Left ventricle myocardium inferior (tissue), 1 donor: Measurements from ENCODE around the gene PRDM16. TPM values are rescaled to one million over a fixed set of nuclear protein-coding genes. Genes with fewer than 3 reads are reported as not detected.
A peak's percentile ranks its signal among the peaks of the same experiment; 100 is the strongest.

Source experiments
- DNase-seq: peaks from one replicate; pipeline ENCODE4 v3.0.0-alpha.2; 2020
- H3K27ac ChIP-seq: fragments of 200-600 bp; replicated peaks from 2 replicates; pipeline ENCODE4 v1.8.0; 2021
- H3K27me3 ChIP-seq: fragments of 200-600 bp; 2 replicates; pipeline ENCODE4 v1.8.0; 2021; ENCODE audit warnings: low read depth
- H3K36me3 ChIP-seq: fragments of 200-600 bp; 2 replicates; pipeline ENCODE4 v1.8.0; 2021
- H3K4me1 ChIP-seq: fragments of 200-600 bp; 2 replicates; pipeline ENCODE4 v1.8.0; 2021
- H3K4me3 ChIP-seq: fragments of 200-600 bp; 2 replicates; pipeline ENCODE4 v1.8.0; 2021; ENCODE audit warnings: mild to moderate bottlenecking, moderate library complexity
- H3K9me3 ChIP-seq: fragments of 200-600 bp; replicated peaks from 2 replicates; pipeline ENCODE4 v1.8.0; 2021
- CTCF ChIP-seq: fragments of 200-600 bp; IDR thresholded peaks from 2 replicates; pipeline ENCODE4 v1.8.0; 2021; ENCODE audit warnings: antibody characterized with exemption, mild to moderate bottlenecking, borderline replicate concordance
- intact Hi-C: fragments of 100-400 bp; cut with micrococcal nuclease; formaldehyde crosslinking; loops from one replicate; pipeline ENCODE4 v1.11.0; 2022
- total RNA-seq: library from RNA; stranded (reverse); fragmentation: NEBNext Ultra II Directional; extraction: Animal tissue kit (Norgen Biotek cat#: 25700); gene quantifications from one replicate; pipeline ENCODE4 v1.2.1, GENCODE V29; 2021
- donor health status: DM: no; HTN: yes; CAD: no; lungs with severe emphysema.

Gene PRDM16
- total RNA-seq, 1 donor from 2014 or later, result 16.6 TPM

GRCh38 chr1:3277623-3278022 is 208.6 kb downstream of the PRDM16 start:
- Histone ChIP-seq H3K27ac (no peak overlapping the region), H3K9me3 (no peaks in the 10 kb centered on the region), H3K4me1 (peaks cover 36% of the 10 kb centered on the region), H3K27me3 (peaks cover 11% of the 10 kb centered on the region), H3K4me3 (no peak overlapping the region), H3K36me3 (no peaks in the 10 kb centered on the region)
- no peak for DNase-seq
- intact Hi-C loops, result no loop called here
- no peak for TF ChIP-seq CTCF

- TF ChIP-seq CTCF, result no peak
- no peaks in the 10 kb centered on the region for H3K9me3 ChIP-seq
- no peak for DNase-seq
- no peak overlapping the region for H3K27ac ChIP-seq
- no peaks in the 10 kb centered on the region for H3K36me3 ChIP-seq
- H3K4me1 ChIP-seq, result peaks cover 45% of the 10 kb centered on the region
- intact Hi-C loops, result no loop called here
- no peak overlapping the region for H3K4me3 ChIP-seq
- peaks cover 20% of the 10 kb centered on the region for H3K27me3 ChIP-seq
These were observed 209.6 kb downstream of the PRDM16 start for GRCh38 chr1:3278416-3279181.

- Histone ChIP-seq H3K27me3 (peaks cover 26% of the 10 kb centered on the region), H3K27ac (no peak overlapping the region), H3K4me3 (no peak overlapping the region), H3K36me3 (no peaks in the 10 kb centered on the region), H3K9me3 (no peaks in the 10 kb centered on the region), H3K4me1 (peaks cover 51% of the 10 kb centered on the region)
- TF ChIP-seq CTCF, result no peak
- intact Hi-C loops, result no loop called here
- DNase-seq, result no peak
These were observed 210.1 kb downstream of the PRDM16 start for GRCh38 chr1:3279182-3279470.

- no peak for DNase-seq
- H3K4me3 ChIP-seq, result no peak overlapping the region
- H3K9me3 ChIP-seq, result no peaks in the 10 kb centered on the region
- no peak overlapping the region for H3K27ac ChIP-seq
- intact Hi-C loops, result loop anchor here (10.0 kb wide), 1 partner anchor 217 kb away; the partner anchor contains the start of gene PRDM16
- peaks cover 40% of the 10 kb centered on the region for H3K27me3 ChIP-seq
- H3K36me3 ChIP-seq, result no peaks in the 10 kb centered on the region
- no peak for TF ChIP-seq CTCF
- H3K4me1 ChIP-seq, result peaks cover 32% of the 10 kb centered on the region
These were observed 212.7 kb downstream of the PRDM16 start for GRCh38 chr1:3281735-3282134.

DNA sequence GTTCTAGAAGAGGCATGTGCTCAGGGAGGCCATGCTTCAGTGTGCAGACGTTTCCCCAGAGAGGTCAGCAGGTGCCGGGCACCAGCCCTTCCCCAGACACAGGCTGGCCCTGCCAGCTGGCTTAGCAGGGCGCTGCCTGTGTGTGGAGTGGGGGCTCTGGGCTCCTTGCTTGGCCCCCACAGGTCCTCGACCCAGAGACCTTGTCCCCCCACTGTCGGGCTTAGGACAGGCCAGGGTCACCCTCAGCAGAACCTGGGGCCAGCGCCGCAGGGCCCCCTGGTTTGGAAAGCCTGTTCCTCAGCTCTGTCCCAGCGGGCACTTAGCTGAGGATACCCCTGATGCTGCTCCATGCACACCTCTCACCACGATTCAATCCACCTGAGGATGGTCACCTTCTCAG is 213.2 kb downstream of the PRDM16 start:
- H3K27me3 ChIP-seq, result peaks cover 40% of the 10 kb centered on the region
- no peak for TF ChIP-seq CTCF
- intact Hi-C loops, result loop anchor here (10.0 kb wide), 1 partner anchor 217 kb away; the partner anchor contains the start of gene PRDM16

More for the DNA sequence above, 213.2 kb downstream of the PRDM16 start:
- Histone ChIP-seq H3K36me3 (no peaks in the 10 kb centered on the region), H3K27ac (peak overlapping the region; percentile 81), H3K4me3 (no peak overlapping the region), H3K9me3 (no peaks in the 10 kb centered on the region), H3K4me1 (peaks cover 28% of the 10 kb centered on the region)
- DNase-seq, result no peak
